Neural crest cell (in vitro differentiated cells): ENCODE measurements around the gene SOD2. TPM values are rescaled to one million over a fixed set of nuclear protein-coding genes. Genes with fewer than 3 reads are reported as not detected.
"Not testable (repeated sequence)": the region's sequence is repeated elsewhere in the genome, so short reads cannot be mapped to it uniquely, and the experiment has no call there.

Source experiments
- DNase-seq: peaks from one replicate; pipeline ENCODE4 v3.0.0; 2021; ENCODE audit warnings: low read depth, mixed read lengths, low spot score
- H3K27ac Mint-ChIP-seq: one replicate; pipeline ENCODE4 v1.8.0; 2021; ENCODE audit warnings: mild to moderate bottlenecking, mixed read lengths; ENCODE audit not compliant: unreplicated experiment
- H3K27me3 Mint-ChIP-seq: 2 replicates; pipeline ENCODE4 v1.8.0; 2021; ENCODE audit warnings: low read depth, mild to moderate bottlenecking, mixed read lengths
- H3K36me3 Mint-ChIP-seq: 2 replicates; pipeline ENCODE4 v1.8.0; 2021; ENCODE audit warnings: low read depth, mild to moderate bottlenecking, mixed read lengths
- H3K4me1 Mint-ChIP-seq: 2 replicates; pipeline ENCODE4 v1.8.0; 2021; ENCODE audit warnings: mixed read lengths
- H3K4me3 Mint-ChIP-seq: one replicate; pipeline ENCODE4 v1.8.0; 2021; ENCODE audit warnings: mild to moderate bottlenecking, mixed read lengths
- H3K9me3 Mint-ChIP-seq: 2 replicates; pipeline ENCODE4 v1.8.0; 2021; ENCODE audit warnings: mixed read lengths
- CTCF ChIP-seq: fragments of 200-600 bp; sonication (generic); conservative IDR thresholded peaks from 2 replicates; pipeline ENCODE4 v1.5.0; 2021; ENCODE audit warnings: antibody characterized with exemption, mild to moderate bottlenecking
- total RNA-seq: library from RNA; stranded (reverse); gene quantifications from 2 replicates; pipeline ENCODE4 v1.2.1, GENCODE V29; 2021

The SOD2 gene
- total RNA-seq, 1 donor from 2014 or later = 91.9 TPM

- Mint-ChIP-seq H3K4me3 (no peak overlapping the region), H3K36me3 (peaks cover 32% of the 10 kb centered on the region), H3K9me3 (peaks cover 11% of the 10 kb centered on the region), H3K27me3 (no peaks in the 10 kb centered on the region), H3K27ac (no peak overlapping the region), H3K4me1 (no peaks in the 10 kb centered on the region)
- TF ChIP-seq CTCF = no peak
- DNase-seq = no peak
Observed at GRCh38 chr6:159665868-159666635, 27.0 kb downstream of the SOD2 start.

DNA sequence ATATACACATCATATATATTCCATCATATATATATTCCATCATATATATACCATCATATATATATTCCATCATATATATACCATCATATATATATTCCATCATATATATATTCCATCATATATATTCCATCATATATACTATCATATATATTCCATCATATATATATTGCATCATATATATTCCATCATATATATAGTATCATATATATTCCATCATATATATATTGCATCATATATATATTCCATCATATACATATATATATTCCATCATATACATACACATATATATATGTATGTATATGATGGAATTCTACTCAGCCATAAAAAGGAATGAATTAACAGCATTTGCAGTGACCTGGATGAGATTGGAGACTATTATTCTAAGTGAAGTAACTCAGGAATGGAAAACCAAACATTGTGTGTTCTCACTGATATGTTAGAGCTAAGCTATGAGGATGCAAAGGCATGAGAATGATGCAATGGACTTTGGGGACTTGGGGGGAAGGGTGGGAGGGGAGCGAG lies 29.6 kb downstream of the SOD2 start:
- DNase-seq, H3K27me3 Mint-ChIP-seq, H3K27ac Mint-ChIP-seq, H3K4me3 Mint-ChIP-seq, H3K4me1 Mint-ChIP-seq: not testable (repeated sequence)
- peaks cover 24% of the 10 kb centered on the region for H3K36me3 Mint-ChIP-seq
- H3K9me3 Mint-ChIP-seq = peaks cover 12% of the 10 kb centered on the region

- H3K4me1 Mint-ChIP-seq, H3K27me3 Mint-ChIP-seq, DNase-seq, H3K4me3 Mint-ChIP-seq, H3K27ac Mint-ChIP-seq: not testable (repeated sequence)
- H3K36me3 Mint-ChIP-seq = peaks cover 28% of the 10 kb centered on the region
- peaks cover 16% of the 10 kb centered on the region for H3K9me3 Mint-ChIP-seq
Observed at GRCh38 chr6:159661977-159662376, 31.1 kb downstream of the SOD2 start.

DNA sequence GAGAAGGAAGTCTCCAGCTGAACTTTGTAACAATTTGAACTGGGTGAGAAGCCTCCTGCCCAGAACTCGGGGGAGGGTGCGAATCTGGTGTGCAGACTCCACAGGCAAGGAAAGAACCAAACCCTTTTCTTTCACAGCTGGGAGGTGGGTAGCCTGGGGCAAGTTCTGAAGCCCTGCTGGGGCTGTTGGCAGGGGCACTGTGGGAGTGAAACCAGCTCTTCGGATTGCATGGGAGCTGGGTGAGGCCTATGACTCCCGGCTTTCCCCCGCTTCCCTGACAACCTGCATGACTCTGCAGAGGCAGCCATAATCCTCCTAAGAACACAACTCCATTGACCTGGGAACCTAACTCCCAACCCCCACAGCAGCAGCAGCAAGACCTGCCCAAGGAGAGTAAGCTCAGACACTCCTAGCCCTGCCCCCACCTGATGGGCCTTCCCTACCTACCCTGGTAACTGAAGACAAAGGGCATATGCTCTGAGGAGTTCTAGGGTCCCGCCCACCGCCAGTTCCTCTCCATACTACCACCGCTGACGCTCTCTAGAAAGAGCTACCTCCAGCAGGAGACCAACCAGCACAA lies 37.5 kb downstream of the SOD2 start:
- Mint-ChIP-seq H3K4me3 (no peak overlapping the region), H3K9me3 (peaks cover 8% of the 10 kb centered on the region), H3K4me1 (no peaks in the 10 kb centered on the region), H3K36me3 (peaks cover 12% of the 10 kb centered on the region), H3K27ac (no peak overlapping the region), H3K27me3 (no peaks in the 10 kb centered on the region)
- no peak for TF ChIP-seq CTCF
- no peak for DNase-seq

DNA sequence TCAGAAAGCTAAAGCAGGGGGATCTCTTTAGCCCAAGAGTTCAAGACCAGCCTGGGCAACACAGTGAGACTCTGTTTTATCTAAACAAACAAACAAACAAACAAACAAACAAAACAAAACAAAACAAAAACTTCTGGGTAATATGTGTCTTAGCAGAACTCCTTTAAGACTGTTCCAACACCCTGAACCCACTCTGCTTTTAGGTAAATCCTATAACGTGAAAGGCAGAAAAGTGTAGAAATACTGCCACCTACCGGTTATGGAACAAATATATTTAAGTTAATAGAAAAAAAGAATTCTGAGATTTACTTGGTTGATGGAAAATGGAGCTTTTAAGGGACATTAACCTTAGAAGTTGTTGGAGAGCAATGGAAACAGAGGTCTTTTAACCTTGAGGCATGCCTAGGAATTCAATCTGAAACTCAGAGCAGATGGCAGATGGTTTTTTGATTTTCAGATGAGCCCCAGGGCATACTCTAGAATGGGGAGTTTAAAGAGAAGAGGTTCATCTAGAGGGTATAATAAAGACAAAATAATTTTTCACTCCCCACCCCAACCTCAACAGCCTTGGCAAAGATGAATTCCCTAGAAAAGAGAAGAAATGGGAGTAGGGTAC lies 38.5 kb downstream of the SOD2 start:
- DNase-seq = no peak
- Mint-ChIP-seq H3K36me3 (peaks cover 10% of the 10 kb centered on the region), H3K4me1 (no peaks in the 10 kb centered on the region), H3K4me3 (no peak overlapping the region), H3K27ac (no peak overlapping the region), H3K27me3 (no peaks in the 10 kb centered on the region), H3K9me3 (peaks cover 8% of the 10 kb centered on the region)
- TF ChIP-seq CTCF = peak; percentile 83

DNA sequence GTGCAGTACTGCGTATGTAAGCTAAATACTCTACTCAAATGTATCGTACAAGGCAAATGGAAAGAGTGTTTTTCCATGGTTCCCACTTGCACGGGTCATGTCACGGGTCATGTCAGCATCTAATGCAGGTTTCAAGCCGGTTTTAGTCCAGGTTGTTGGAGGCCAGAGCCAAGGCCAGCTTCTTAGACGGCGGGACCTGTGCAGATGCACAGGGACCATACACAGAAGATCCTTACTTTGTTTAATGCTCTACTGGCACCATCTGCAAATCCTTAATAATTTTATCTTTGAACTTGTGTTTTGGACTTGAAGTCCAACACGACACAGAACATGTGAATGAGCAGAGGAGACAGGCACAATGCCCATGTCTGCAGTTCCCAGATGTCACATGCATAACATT lies 42.7 kb downstream of the SOD2 start:
- no peak overlapping the region for H3K4me3 Mint-ChIP-seq
- H3K27ac Mint-ChIP-seq = no peak overlapping the region
- H3K27me3 Mint-ChIP-seq = no peaks in the 10 kb centered on the region
- no peaks in the 10 kb centered on the region for H3K4me1 Mint-ChIP-seq
- no peaks in the 10 kb centered on the region for H3K9me3 Mint-ChIP-seq
- no peak for DNase-seq
- no peaks in the 10 kb centered on the region for H3K36me3 Mint-ChIP-seq
- TF ChIP-seq CTCF = no peak
